ENCODE results near the gene RNU5D-1.

The RNU5D-1 gene

GRCh38 chr1:44698138-44698537, 32.8 kb downstream of the RNU5D-1 start:
- DNase-seq, result no peak

DNA sequence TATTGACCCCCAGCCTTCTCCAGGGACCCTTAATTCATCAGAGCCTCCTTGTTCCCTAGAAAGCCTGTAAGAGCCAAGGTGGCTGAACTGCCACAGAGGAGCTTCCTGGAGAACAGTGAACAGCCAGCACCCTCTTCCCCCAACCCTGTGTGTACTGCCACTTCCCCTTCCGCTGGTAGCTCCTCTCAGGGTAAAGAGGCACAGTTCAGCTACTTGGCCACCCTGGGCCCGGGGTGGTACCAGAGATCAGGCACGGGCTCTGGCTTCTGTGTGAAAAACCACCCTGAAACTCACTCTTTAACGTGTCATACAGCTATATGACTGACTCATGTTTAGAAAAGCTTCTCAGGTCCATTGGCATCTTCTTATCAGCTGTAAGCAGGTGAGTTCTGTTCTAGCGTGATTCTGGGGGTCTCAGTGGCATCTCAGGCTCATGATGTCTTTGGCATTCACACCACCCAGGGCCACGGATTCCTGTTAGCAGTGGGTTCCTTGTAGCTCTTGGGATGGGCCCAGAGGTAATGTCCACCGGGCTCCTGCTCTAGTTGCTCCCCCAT, 34.1 kb downstream of the RNU5D-1 start:
- DNase-seq, result no peak

- no peak for DNase-seq
These were observed 34.9 kb downstream of the RNU5D-1 start for GRCh38 chr1:44696101-44696500.

DNA sequence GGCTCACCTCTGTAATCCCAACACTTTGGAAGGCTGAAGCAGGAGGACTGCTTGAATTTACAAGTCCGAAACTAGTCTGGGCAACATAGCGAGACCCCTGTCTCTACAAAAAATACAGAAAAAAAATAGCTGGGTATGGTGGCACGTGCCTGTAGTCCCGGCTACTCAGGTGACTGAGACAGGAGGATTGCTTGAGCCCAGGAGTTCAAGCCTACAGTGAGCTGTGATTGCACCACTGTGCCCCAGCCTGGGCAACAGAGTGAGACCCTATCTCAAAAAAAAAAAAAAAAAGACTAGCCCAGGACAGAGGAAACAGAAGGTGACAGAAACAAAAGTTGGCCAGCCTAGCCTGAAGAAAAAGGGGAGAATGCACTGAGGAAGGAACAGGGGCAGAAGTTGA, 35.3 kb downstream of the RNU5D-1 start:
- DNase-seq, result no peak

- no peak for DNase-seq
These were observed 36.0 kb downstream of the RNU5D-1 start for GRCh38 chr1:44694863-44695478.

GRCh38 chr1:44693900-44694299, 37.1 kb downstream of the RNU5D-1 start:
- DNase-seq, result no peak

DNA sequence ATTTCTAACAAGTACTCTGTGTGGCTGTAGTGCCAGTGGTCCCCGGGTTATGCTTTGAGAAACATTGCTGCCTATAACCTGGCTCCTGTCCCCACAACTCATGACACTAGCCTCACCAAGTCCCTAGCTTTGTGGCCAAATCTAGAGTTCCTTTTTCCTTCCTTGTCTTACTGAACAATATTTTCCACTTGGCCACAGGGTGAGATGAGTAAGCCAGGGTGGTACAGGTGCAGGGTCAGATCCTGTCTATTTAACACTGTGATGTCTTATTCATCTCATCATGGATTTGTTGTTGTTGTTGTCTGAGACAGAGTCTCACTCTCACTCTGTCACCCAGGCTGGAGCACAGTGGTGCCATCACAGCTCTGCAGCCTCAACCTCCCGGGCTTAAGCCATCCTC, 37.8 kb downstream of the RNU5D-1 start:
- no peak for DNase-seq

DNA sequence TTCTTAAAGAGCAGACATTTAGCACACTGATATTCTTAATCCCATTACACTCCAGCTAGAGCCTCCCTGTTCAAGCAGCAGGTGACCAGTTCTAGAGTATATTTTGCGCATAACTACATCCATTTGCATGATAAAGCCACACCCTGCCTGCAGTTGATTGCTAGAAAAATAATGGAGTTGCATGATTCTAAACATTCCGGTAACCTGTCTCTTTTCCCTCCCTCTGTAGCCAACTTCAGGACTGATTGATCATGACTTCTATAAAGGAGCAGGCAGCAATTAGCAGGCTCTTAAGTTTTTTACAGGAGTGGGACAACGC, 41.6 kb downstream of the RNU5D-1 start:
- DNase-seq, result no peak

DNA sequence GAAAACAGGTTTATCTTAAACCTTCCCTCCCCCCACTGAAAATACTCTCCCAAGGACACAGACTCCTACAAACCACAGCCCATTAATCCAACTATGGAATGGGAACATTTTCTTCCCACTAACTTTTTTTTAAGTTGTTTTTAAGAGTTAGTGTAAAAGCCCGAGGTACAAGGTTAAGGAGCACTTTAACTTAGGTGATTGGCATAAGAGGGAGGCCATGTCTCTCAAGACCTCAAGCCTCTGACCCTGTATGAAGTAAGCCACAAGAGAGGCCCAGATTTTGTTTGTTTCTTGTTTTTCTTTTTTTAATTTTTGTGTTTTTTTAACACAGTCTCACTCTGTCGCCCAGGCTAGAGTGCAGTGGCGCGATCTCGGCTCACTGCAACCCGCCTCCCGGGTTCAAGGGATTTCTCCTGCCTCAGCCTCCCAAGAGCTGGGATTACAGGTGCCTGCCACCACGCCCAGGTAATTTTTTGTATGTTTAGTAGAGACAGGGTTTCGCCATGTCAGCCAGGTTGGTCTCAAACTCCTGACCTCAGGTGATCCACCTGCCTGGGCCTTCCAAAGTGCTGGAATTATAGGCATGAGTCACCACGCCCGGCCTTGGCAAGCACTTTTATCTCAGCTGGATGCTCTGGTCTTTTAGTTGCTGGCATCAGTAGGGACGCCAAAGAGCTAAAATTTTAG, 42.1 kb downstream of the RNU5D-1 start:
- DNase-seq, result no peak

- DNase-seq, result no peak
These were observed 45.1 kb downstream of the RNU5D-1 start for GRCh38 chr1:44685881-44686280.

DNA sequence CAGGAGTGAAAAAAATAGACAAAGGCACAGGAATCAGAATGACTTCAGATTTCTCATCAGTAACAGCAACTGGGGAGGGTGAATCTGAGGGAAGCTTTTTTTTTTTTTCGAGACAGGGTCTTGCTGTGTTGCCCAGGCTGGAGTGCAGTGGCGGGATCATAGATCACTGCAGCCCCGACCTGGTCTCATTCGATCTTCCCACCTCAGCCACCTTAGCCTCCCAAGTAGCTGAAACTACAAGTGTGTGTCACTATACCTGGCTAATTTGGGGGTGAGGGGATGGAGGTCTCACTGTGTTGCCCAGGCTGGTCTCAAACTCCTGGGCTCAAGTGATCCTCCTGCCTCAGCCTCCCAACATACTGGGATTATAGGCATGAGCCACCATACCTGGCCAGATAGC, 45.8 kb downstream of the RNU5D-1 start:
- DNase-seq, result no peak

DNA sequence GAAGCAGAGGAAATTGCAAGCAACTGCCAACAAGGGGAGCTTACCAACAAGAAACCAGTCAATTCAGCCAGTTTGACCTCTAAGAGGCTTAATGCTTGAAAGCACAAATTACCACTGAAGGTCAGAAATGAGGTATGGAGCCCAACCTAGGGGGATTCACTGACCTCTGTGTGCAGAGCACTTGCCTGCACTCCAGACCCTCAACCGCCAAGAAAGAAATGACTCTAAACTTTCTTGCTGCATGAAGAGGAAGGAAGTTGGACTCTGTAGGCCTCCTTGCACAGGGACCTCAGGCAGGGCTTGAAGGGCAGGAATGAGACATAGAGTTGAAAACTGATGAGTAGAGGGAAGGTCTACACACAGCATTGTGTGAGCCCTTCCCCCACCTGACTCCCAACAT, 46.4 kb downstream of the RNU5D-1 start:
- no peak for DNase-seq

DNA sequence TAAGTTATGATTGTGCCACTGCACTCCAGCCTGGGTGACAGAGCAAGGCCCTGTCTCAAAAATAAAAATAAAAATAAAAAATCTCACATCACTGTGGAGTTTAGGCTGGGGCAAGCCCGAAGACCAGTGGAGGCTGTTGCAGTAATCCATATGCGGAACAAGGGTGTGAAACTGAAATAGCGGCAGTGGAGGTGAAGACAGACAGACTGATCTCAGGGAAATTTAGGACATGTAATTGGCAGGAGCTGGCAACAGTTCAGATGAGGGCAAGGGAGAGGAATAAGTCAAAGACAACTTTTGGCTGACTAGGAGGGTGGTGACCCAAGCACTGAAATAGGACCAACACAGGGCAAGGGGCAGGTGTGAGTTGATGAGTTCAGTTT, 48.1 kb downstream of the RNU5D-1 start:
- DNase-seq, result no peak

GRCh38 chr1:44681905-44682882, 48.8 kb downstream of the RNU5D-1 start:
- DNase-seq, result no peak
